Thyroid gland (tissue), 4 donors: Measurements from ENCODE around the gene HFM1.
"Not testable (repeated sequence)": the region's sequence is repeated elsewhere in the genome, so short reads cannot be mapped to it uniquely, and the experiment has no call there.

Source experiments
- POLR2A ChIP-seq, 2 donors: fragments of 450-650 bp; IDR thresholded peaks; one replicate each; pipeline ENCODE4 v1.6.1; 2017; ENCODE audit warnings: antibody characterized with exemption in 2 of 2, mild to moderate bottlenecking in 2 of 2, moderate library complexity in 1 of 2
- TF ChIP-seq, protein P1 (sequence below), 6 experiments: fragments of 200-600 bp in 3 of 6; fragments of 450-650 bp in 3 of 6; sonication (generic) in 3 of 6; IDR thresholded peaks; one replicate each; pipeline ENCODE4 v1.5.1; 2016 to 2019; ENCODE audit warnings: antibody characterized with exemption in 6 of 6, mild to moderate bottlenecking in 2 of 6, inconsistent platforms in 1 of 6, moderate library complexity in 1 of 6

- TF ChIP-seq, protein P1, sequence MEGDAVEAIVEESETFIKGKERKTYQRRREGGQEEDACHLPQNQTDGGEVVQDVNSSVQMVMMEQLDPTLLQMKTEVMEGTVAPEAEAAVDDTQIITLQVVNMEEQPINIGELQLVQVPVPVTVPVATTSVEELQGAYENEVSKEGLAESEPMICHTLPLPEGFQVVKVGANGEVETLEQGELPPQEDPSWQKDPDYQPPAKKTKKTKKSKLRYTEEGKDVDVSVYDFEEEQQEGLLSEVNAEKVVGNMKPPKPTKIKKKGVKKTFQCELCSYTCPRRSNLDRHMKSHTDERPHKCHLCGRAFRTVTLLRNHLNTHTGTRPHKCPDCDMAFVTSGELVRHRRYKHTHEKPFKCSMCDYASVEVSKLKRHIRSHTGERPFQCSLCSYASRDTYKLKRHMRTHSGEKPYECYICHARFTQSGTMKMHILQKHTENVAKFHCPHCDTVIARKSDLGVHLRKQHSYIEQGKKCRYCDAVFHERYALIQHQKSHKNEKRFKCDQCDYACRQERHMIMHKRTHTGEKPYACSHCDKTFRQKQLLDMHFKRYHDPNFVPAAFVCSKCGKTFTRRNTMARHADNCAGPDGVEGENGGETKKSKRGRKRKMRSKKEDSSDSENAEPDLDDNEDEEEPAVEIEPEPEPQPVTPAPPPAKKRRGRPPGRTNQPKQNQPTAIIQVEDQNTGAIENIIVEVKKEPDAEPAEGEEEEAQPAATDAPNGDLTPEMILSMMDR (IDR thresholded peaks at IDR 0.05) = not testable (repeated sequence)
- TF ChIP-seq POLR2A (IDR thresholded peaks at IDR 0.05) = not testable (repeated sequence)
Observed at GRCh38 chr1:91441980-91442379, 37.3 kb upstream of the HFM1 start.
